NCI-H128 (cell line): Measurements from ENCODE around the gene CHST11.
"Not testable (repeated sequence)": the region's sequence is repeated elsewhere in the genome, so short reads cannot be mapped to it uniquely, and the experiment has no call there.

Source experiments
- DNase-seq: peaks from one replicate; lab custom pipeline; 2025; ENCODE audit not compliant: unreplicated experiment; lab: John Stamatoyannopoulos, UW

CHST11 gene

DNA sequence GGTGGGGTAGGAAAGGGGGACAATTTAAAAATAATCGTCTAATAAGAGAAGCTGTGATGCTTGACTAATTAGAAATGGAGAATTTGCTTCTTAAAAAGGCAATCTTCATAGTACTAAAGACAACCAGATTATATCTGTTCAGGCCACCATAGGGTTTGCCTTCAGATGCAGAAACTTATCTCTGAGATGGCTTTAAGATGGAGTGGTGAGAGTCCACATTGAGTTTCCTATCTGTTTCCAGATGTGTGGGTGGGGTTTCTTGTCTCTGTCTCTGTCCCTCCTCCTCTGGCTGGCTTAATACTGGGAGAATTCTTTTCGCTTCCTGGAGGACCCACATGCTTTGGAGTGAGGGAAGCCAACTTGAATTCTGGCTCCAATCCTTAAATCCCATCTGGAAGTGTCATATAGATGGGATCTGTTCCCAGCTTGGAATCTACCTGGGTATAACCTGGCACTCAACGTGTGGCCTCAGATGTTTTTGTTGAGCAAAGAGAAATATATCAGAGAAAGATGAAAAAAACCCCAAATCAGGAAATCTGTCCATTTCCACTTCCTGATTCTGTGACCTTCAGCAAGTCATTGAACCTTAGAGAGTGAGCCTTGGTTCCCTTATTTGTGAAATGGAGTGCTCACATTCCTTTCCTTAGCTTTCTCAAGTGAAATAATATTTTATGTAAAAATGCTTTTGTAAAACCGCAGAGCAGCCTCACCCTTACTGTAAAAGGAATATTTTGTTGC lies 66.4 kb downstream of the CHST11 start:
- DNase-seq, result no peak

GRCh38 chr12:104524034-104524832 lies 67.5 kb downstream of the CHST11 start:
- DNase-seq, result no peak

DNA sequence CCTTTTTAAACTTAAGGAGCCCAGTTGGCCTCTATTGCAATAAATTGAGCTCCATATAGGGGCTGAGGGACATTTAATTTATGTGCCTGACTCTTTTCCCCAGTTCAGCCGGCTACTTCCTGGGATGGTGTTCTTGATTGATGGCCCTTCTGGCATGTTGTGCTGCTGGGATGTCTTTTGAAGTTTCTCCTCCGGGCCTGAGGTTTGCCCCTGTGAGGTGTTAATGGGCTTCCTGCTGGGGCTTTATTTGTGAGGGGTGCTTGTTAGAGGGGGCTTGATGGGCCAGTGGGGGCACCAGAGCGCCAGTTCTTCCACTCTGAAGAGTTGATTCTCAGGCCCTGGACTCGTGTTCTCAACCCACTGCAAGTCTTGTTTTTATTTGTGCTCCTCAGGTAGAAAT lies 69.6 kb downstream of the CHST11 start:
- no peak for DNase-seq

GRCh38 chr12:104526751-104527150 lies 70.0 kb downstream of the CHST11 start:
- DNase-seq, result no peak

DNA sequence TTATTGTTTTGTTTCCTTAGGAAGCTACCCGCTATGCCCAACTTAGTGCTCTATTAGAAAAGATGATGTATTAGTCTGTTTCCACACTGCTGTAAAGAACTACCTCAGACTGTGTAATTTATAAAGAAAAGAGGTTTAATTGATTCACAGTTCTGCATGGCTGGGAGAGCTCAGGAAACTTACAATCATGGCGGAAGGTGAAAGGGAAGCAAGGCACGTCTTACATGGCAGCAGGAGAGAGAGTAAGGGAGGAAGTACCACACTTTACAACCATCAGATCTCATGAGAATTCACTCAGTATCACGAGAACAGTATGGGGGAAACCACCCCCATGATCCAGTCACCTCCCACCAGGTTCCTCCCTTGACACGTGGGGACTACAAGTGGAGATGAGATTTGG lies 70.9 kb downstream of the CHST11 start:
- not testable (repeated sequence) for DNase-seq

- DNase-seq, result no peak
Measured at GRCh38 chr12:104529130-104529874, 72.6 kb downstream of the CHST11 start.

DNA sequence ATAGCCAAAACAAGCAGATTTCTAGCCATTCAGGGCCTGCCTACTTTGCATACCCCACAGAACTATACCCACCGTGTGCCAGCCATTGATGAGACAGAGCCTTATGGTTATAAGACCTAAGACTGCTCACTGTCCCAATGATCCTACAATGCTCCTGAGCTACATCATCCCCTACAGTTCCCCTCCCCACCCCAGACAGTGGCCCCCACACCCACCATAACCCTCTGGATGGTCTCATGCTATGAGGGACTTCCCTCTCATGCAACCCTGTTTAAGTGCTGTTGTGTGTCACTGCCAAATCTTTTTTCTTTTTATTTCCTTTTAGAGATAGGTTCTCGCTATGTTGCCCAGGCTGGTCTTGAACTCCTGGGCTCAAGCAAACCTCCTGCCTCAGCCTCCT lies 75.9 kb downstream of the CHST11 start:
- no peak for DNase-seq

GRCh38 chr12:104533134-104533533 lies 76.4 kb downstream of the CHST11 start:
- no peak for DNase-seq

- DNase-seq, result no peak
Measured at GRCh38 chr12:104534162-104534856, 77.6 kb downstream of the CHST11 start.

DNA sequence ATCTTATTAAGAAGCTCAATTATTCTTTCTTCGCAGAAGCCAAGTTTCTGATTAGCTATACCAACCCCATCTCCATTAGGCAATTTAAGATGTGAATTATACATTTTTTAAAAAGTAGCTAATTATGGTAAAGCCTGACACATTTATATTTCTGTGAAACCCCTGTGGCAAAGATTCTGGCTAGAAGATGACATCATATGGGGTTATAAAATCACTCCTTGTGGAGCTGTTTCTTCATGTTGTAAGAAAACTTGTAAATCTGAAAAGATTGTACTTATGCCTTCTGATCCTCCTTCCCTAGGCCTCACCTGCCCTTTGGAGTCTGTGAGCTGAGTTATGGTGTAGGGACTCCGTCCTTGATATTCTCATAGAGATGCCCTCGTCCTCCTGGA lies 78.1 kb downstream of the CHST11 start:
- DNase-seq, result no peak

DNA sequence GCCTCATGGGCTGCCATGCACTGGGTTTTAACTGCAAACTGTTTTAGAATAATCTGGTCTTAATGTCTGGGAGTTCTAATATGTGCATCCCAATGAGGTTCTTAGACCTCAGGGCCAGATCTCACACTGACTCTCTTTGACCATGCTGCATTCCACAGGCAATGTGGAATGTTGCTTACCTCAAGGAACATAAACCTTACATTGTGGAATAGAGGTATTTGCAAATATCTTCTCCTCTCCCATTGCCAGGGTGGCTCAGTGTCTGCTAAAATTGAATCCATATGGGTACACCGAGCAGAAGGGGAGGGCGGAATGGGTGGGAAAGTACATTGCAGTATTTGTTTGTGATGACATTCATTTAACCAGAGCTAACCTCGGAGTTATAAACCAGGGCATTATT lies 78.6 kb downstream of the CHST11 start:
- no peak for DNase-seq

DNA sequence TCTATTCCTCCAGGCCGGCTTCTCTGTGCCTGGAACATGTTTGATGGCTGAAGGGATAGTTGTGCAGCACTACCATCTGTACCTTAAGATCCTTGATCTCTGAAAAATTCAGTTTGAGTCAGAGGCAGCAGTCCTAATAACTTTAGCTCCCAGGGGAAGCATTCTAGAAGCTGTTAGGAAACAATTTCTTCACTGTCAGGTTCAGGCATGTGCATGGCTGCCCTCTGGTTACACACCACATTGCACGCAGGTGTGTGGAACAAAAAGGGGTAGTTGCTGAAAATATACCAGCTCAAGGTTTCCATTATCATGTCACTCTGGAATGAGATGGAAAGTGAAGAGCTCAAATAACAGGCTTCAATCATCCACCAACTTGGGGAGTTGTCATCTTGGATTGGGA lies 80.1 kb downstream of the CHST11 start:
- no peak for DNase-seq

DNA sequence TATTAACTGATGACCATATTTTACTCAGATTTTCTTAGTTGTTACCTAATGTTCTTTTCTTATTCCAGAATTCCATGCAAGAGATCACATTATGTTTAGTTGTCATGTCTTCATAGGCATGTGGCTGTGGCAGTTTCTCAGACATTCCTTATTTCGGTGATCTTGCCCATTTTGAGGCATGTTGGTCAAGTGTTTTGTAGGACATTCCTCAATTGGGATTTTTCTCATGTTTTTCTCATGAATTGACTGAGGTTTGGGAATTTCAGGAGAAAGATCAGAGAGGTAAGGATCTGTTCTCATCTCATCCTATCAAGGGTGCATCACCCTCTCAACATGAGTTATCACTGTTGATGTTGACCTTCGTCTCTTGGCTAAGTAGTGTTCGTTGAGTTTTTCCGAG lies 81.3 kb downstream of the CHST11 start:
- no peak for DNase-seq

DNA sequence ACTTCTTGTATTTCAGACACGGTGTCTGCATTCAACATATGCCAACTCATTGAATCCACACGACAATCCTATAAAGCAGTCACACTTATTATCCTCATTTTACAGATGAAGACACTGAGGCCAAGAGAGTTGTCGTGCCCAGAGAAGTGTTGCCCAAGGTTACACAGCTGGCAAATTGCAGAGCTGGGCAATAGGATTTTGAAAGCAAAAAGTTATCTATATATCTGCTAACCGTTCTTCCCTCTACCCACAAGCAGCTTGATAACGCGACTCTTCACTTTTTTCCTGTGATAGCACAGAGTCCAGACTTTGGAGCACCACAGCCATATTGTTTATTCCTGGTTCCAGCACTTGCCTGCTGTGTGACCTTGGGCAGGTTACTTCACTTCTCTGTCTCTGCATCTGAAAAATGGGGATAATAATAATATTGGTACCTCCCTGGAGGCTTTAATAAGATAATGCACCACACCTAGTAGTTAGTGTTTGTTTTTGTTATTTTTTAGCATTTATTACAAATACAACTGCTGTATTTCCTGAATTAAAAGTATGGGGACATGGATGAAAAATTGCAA lies 82.2 kb downstream of the CHST11 start:
- no peak for DNase-seq

DNA sequence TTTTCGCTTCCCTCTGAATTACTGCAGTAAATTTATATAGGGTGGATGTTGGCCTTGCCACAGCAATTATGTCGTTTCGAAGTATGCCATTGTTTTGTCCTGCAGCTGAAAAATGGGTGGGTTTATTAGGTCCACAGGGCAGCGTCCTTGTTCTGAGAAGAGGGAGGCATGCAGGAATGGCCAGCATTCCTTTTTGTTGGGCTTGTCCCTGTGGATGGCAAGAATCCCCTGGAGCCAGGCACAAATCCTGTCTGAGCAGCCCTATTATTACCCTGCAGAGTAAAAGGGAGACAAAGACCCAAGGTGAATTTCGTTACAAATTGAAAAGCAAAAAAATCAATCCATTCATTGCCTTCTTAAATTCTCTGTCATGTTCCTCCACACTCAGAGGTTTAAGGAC lies 88.1 kb downstream of the CHST11 start:
- no peak for DNase-seq

GRCh38 chr12:104546575-104546974 lies 89.8 kb downstream of the CHST11 start:
- DNase-seq, result no peak

DNA sequence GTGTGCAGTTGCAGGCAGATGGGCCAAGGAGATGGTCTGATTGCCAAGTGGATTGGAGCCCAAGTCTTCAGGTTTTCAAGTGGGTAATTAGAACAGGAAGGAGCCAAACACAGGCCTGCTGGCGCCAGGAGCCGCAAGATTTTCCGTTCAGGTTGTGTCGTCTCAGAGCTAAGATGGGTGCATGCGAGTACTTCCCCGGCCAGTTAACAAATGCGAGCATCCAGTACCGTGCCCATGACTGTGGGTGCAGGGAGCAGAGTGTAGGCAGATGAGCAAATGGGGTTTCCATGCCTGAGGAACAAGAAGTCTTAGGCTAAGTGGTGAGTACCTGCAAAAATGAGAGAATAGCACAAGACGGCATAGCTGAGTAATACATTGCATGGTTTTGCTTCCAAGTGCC lies 90.5 kb downstream of the CHST11 start:
- DNase-seq, result no peak

- no peak for DNase-seq
Measured at GRCh38 chr12:104549815-104550480, 93.2 kb downstream of the CHST11 start.

- no peak for DNase-seq
Measured at GRCh38 chr12:104551313-104551931, 94.7 kb downstream of the CHST11 start.

DNA sequence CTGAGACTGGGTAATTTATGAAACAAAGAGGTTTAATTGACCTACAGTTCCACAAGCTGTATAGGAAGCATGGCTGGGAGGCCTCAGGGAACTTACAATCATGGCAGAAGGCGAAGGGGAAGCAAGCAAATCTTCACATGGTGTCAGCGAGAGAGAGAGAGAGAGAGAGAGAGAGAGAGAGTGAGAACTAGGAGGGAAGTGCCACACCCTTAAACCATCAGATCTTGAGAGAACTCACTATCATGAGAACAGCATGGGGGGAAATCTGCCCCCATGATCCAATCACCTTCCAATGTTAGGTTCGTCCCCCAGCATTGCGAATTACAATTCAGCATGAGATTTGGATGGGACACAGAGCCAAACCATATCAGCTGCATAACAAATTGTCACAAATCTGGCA lies 96.7 kb downstream of the CHST11 start:
- DNase-seq, result no peak
